H1 (cell line): ENCODE data around the gene GMPR. TPM values are rescaled to one million over a fixed set of nuclear protein-coding genes. Genes with fewer than 3 reads are reported as not detected.

ENCODE experiments used
- CTCF ChIA-PET: fragments of 300-600 bp; sonication (Branson Sonifier 250); formaldehyde crosslinking; loops from one replicate; lab custom pipeline; 2021; ENCODE audit not compliant: partially characterized antibody; lab: Charles Lee
- POLR2A ChIA-PET: fragments of 300-600 bp; sonication (Branson Sonifier 250); formaldehyde crosslinking; loops from one replicate; lab custom pipeline; 2021; ENCODE audit warnings: inconsistent platforms; ENCODE audit not compliant: partially characterized antibody; lab: Charles Lee
- DNase-seq, 2 experiments: peaks; one replicate each; pipeline versions ENCODE4 v3.0.0 to v3.0.0-alpha.2; 2010 to 2022; ENCODE audit warnings: low spot score in 2 of 2, low read depth in 1 of 2, mixed read lengths in 1 of 2
- FAIRE-seq: peaks from 2 replicates; lab custom pipeline; 2011; peaks lifted over from hg19 to GRCh38; lab: Jason Lieb, UNC
- H2AFZ ChIP-seq: 2 replicates; pipeline ENCODE4 v1.8.1; 2012; ENCODE audit warnings: low read length, inconsistent platforms
- H2AK5ac ChIP-seq: 2 replicates; pipeline ENCODE4 v1.6.1; 2013; ENCODE audit warnings: low read depth, low read length
- H2BK120ac ChIP-seq: replicated peaks from 2 replicates; pipeline ENCODE3; 2013; ENCODE audit warnings: low read depth, low read length, inconsistent platforms
- H2BK12ac ChIP-seq: 2 replicates; pipeline ENCODE4 v1.6.1; 2013; ENCODE audit warnings: low read depth, low read length
- H2BK15ac ChIP-seq: 2 replicates; pipeline ENCODE4 v1.6.1; 2013; ENCODE audit warnings: low read length
- H2BK20ac ChIP-seq: 2 replicates; pipeline ENCODE4 v1.6.1; 2013; ENCODE audit warnings: low read length
- H2BK5ac ChIP-seq: 2 replicates; pipeline ENCODE4 v1.6.1; 2013; ENCODE audit warnings: low read depth, low read length
- H3K14ac ChIP-seq: 2 replicates; pipeline ENCODE4 v1.6.1; 2013; ENCODE audit warnings: inconsistent platforms; ENCODE audit not compliant: insufficient read length
- H3K18ac ChIP-seq: 2 replicates; pipeline ENCODE4 v1.6.1; 2013; ENCODE audit warnings: low read length; ENCODE audit errors: extremely low read depth
- H3K23ac ChIP-seq: 2 replicates; pipeline ENCODE4 v1.6.1; 2013; ENCODE audit warnings: inconsistent platforms; ENCODE audit not compliant: insufficient read length
- H3K23me2 ChIP-seq: 2 replicates; pipeline ENCODE4 v1.6.1; 2013; ENCODE audit warnings: low read depth, low read length
- H3K27ac ChIP-seq: 2 replicates; pipeline ENCODE4 v1.6.1; 2011; ENCODE audit warnings: low read depth, low read length, inconsistent platforms
- H3K27me3 ChIP-seq, 4 experiments: replicated peaks in 1 of 4; 1 replicate in 1 of 4; 2 replicates in 3 of 4; pipeline versions ENCODE4 v1.6.1 to v1.8.1; 2011 to 2013; ENCODE audit warnings: low read length in 3 of 4, mild to moderate bottlenecking in 3 of 4, inconsistent platforms in 2 of 4, mixed read lengths in 2 of 4, moderate library complexity in 1 of 4; ENCODE audit not compliant: control insufficient read depth in 3 of 4, insufficient read depth in 3 of 4; ENCODE audit errors: extremely low read depth in 1 of 4
- H3K36me3 ChIP-seq, 4 experiments: 2 replicates each; pipeline versions ENCODE4 v1.6.1 to v1.8.1; 2011 to 2013; ENCODE audit warnings: mild to moderate bottlenecking in 4 of 4, low read length in 3 of 4, moderate library complexity in 2 of 4, control low read depth in 1 of 4, inconsistent platforms in 1 of 4; ENCODE audit not compliant: insufficient read depth in 4 of 4, control insufficient read depth in 2 of 4
- H3K4ac ChIP-seq: replicated peaks from 2 replicates; pipeline ENCODE3; 2013; ENCODE audit warnings: low read length, low read depth, mixed read lengths, inconsistent platforms; ENCODE audit not compliant: insufficient read length
- H3K4me1 ChIP-seq, 4 experiments: replicated peaks in 1 of 4; 1 replicate in 1 of 4; 2 replicates in 3 of 4; pipeline versions ENCODE4 v1.6.1 to v1.8.1; 2011 to 2013; ENCODE audit warnings: low read length in 3 of 4, inconsistent platforms in 2 of 4, mixed read lengths in 1 of 4; ENCODE audit not compliant: insufficient read depth in 4 of 4, control insufficient read depth in 3 of 4
- H3K4me2 ChIP-seq, 2 experiments: 2 replicates each; pipeline versions ENCODE4 v1.6.1 to v1.8.1; 2011 to 2013; ENCODE audit warnings: low read depth in 2 of 2, low read length in 2 of 2, control low read depth in 1 of 2, inconsistent platforms in 1 of 2, mild to moderate bottlenecking in 1 of 2; ENCODE audit not compliant: insufficient read depth in 1 of 2
- H3K4me3 ChIP-seq, 4 experiments: fragments of 200-600, 300-600 bp in 1 of 4; sonication (generic), shearing (Covaris generic), sonication (Bioruptor Twin) in 1 of 4; 2 replicates each; pipeline versions ENCODE4 v1.5.1 to v1.8.1; 2011 to 2016; ENCODE audit warnings: low read length in 4 of 4, low read depth in 3 of 4, control low read depth in 2 of 4, inconsistent platforms in 2 of 4, mild to moderate bottlenecking in 2 of 4, mixed read lengths in 1 of 4, moderate library complexity in 1 of 4; ENCODE audit not compliant: insufficient read depth in 2 of 4; ENCODE audit errors: extremely low read depth in 1 of 4
- H3K56ac ChIP-seq: replicated peaks from 2 replicates; pipeline ENCODE3; 2013; ENCODE audit warnings: low read depth, mild to moderate bottlenecking, mixed read lengths, low read length, inconsistent platforms; ENCODE audit not compliant: insufficient read length
- H3K79me1 ChIP-seq: 2 replicates; pipeline ENCODE4 v1.6.1; 2013; ENCODE audit warnings: low read depth, low read length, control low read depth
- H3K79me2 ChIP-seq, 2 experiments: 2 replicates each; pipeline versions ENCODE4 v1.6.1 to v1.8.1; 2012 to 2013; ENCODE audit warnings: low read length in 2 of 2, mild to moderate bottlenecking in 2 of 2, inconsistent platforms in 1 of 2; ENCODE audit not compliant: insufficient read depth in 2 of 2, control insufficient read depth in 1 of 2
- H3K9ac ChIP-seq, 4 experiments: replicated peaks in 1 of 4; 1 replicate in 1 of 4; 2 replicates in 3 of 4; pipeline versions ENCODE4 v1.6.1 to v1.8.1; 2011 to 2013; ENCODE audit warnings: low read depth in 3 of 4, low read length in 3 of 4, control low read depth in 2 of 4, mild to moderate bottlenecking in 2 of 4, moderate library complexity in 2 of 4, inconsistent platforms in 1 of 4; ENCODE audit errors: extremely low read depth in 1 of 4
- H3K9me3 ChIP-seq, 2 experiments: 2 replicates each; pipeline versions ENCODE4 v1.6.1 to v1.8.1; 2012 to 2013; ENCODE audit warnings: mild to moderate bottlenecking in 2 of 2, moderate library complexity in 2 of 2, control low read depth in 1 of 2, inconsistent platforms in 1 of 2, low read depth in 1 of 2, low read length in 1 of 2, mixed read lengths in 1 of 2; ENCODE audit not compliant: insufficient read depth in 2 of 2
- H4K20me1 ChIP-seq, 2 experiments: replicated peaks in 1 of 2; 2 replicates each; pipeline versions ENCODE3 to v1.8.1; 2011 to 2013; ENCODE audit warnings: inconsistent platforms in 2 of 2, low read length in 2 of 2, mild to moderate bottlenecking in 1 of 2; ENCODE audit not compliant: insufficient read depth in 2 of 2, control insufficient read depth in 1 of 2
- H4K5ac ChIP-seq: 2 replicates; pipeline ENCODE4 v1.6.1; 2013; ENCODE audit warnings: low read length, low read depth, mixed read lengths, inconsistent platforms; ENCODE audit not compliant: insufficient read length
- H4K8ac ChIP-seq: 2 replicates; pipeline ENCODE4 v1.8.0; 2013; ENCODE audit warnings: mild to moderate bottlenecking, moderate library complexity, low read length, inconsistent platforms; ENCODE audit not compliant: insufficient read depth; ENCODE audit errors: extremely low read depth
- H4K91ac ChIP-seq: replicated peaks from 2 replicates; pipeline ENCODE3; 2013; ENCODE audit warnings: low read length, mixed read lengths, inconsistent platforms; ENCODE audit not compliant: insufficient read length
- ATF2 ChIP-seq: IDR thresholded peaks from 2 replicates; pipeline ENCODE4 v1.6.1; 2012; ENCODE audit warnings: low read length, inconsistent platforms
- CBX5 ChIP-seq: fragments of 300-800, 300-1000 bp; sonication (generic); IDR thresholded peaks from 2 replicates; pipeline ENCODE4 v1.7.1; 2016; ENCODE audit warnings: antibody characterized with exemption, low read length, low read depth
- CHD2 ChIP-seq: IDR thresholded peaks from 2 replicates; pipeline ENCODE4 v1.6.1; 2012; ENCODE audit warnings: low read length, improper control_type of control experiment
- FOSL1 ChIP-seq: IDR thresholded peaks from 2 replicates; pipeline ENCODE4 v1.6.1; 2011; ENCODE audit warnings: mild to moderate bottlenecking, low read depth, low read length, moderate library complexity; ENCODE audit not compliant: insufficient read depth
- RAD21 ChIP-seq, 2 experiments: IDR thresholded peaks in 1 of 2; conservative IDR thresholded peaks in 1 of 2; 2 replicates each; pipeline ENCODE4 v1.6.1; 2011; ENCODE audit warnings: low read depth in 2 of 2, low read length in 2 of 2, improper control_type of control experiment in 1 of 2, inconsistent platforms in 1 of 2, mild to moderate bottlenecking in 1 of 2, moderate library complexity in 1 of 2
- SIX5 ChIP-seq: IDR thresholded peaks from 2 replicates; pipeline ENCODE4 v1.6.1; 2011; ENCODE audit warnings: mild to moderate bottlenecking, low read depth, low read length
- TBP ChIP-seq: IDR thresholded peaks from 2 replicates; pipeline ENCODE4 v1.6.1; 2011; ENCODE audit warnings: low read depth, low read length, improper control_type of control experiment
- WGBS, 2 experiments: shearing (Covaris generic) in 1 of 2; methylation state at CpG; one replicate each; pipeline versions ENCODE4 v1.1.6 to v1.1.7; 2013 to 2015; ENCODE audit warnings: low lambda C conversion rate in 2 of 2, mixed read lengths in 2 of 2, inconsistent platforms in 1 of 2, low coverage in 1 of 2, missing lambda C conversion rate in 1 of 2; ENCODE audit not compliant: insufficient replicate concordance in 2 of 2, insufficient coverage in 1 of 2, insufficient read length in 1 of 2; ENCODE audit errors: extremely low coverage in 1 of 2, missing lambda C conversion rate in 1 of 2; 5-methylcytosine and 5-hydroxymethylcytosine counted together
- polyA plus RNA-seq, 7 experiments: library from polyadenylated mRNA; depleted of rRNA in 3 of 7; stranded (reverse) in 5 of 7; unstranded in 2 of 7; fragments of >200 nt in 5 of 7; fragments of 200-250 nt in 2 of 7; gene quantifications; 1 replicate in 5 of 7; 2 replicates in 1 of 7; 4 replicates in 1 of 7; pipeline versions ENCODE4 v1.2.1 to v1.2.3, GENCODE V29; 2011 to 2013; ENCODE audit warnings: missing spikeins in 2 of 7, mixed read lengths in 2 of 7
- total RNA-seq: library from RNA; stranded (reverse); fragmentation: NEBNext Ultra II Directional; extraction: Animal tissue kit (Norgen Biotek cat#: 25700); gene quantifications from 2 replicates; pipeline ENCODE4 v1.2.1, GENCODE V29; 2021

Gene GMPR
- total and polyA plus RNA-seq, 2 of the 8 experiments (the other 6 are each of a cell fraction or from before 2014, with no cell fraction given) = 0.99 to 1.2 TPM

GRCh38 chr6:16223362-16223761 is 15.0 kb upstream of the GMPR start:
- Histone ChIP-seq H3K36me3 (no peaks in the 10 kb centered on the region), H3K4me1 (no peaks in the 10 kb centered on the region), H4K5ac (no peak overlapping the region), H2BK20ac (no peak overlapping the region), H2BK12ac (no peak overlapping the region), H2BK120ac (no peak overlapping the region), H4K91ac (no peak overlapping the region), H2BK15ac (no peak overlapping the region), H3K56ac (no peak overlapping the region), H3K79me1 (no peaks in the 10 kb centered on the region), H3K27me3 (no peaks in the 10 kb centered on the region), H2AK5ac (no peak overlapping the region), H3K14ac (no peak overlapping the region), H3K4ac (no peak overlapping the region), H4K20me1 (no peaks in the 10 kb centered on the region), H3K23me2 (no peaks in the 10 kb centered on the region), H2AFZ (no peak overlapping the region), H2BK5ac (no peak overlapping the region), H3K4me2 (no peak overlapping the region), H3K79me2 (no peaks in the 10 kb centered on the region), H3K27ac (no peak overlapping the region), H3K9ac (no peak overlapping the region), H3K23ac (no peak overlapping the region), H4K8ac (no peak overlapping the region), H3K18ac (no peak overlapping the region), H3K4me3 (no peak overlapping the region), H3K9me3 (no peaks in the 10 kb centered on the region)
- FAIRE-seq = no peak
- POLR2A ChIA-PET = no interaction called here
- TF ChIP-seq TBP (no peak), ATF2 (no peak), SIX5 (no peak), CBX5 (no peak), FOSL1 (no peak), CHD2 (no peak), RAD21 (IDR thresholded peaks at IDR 0.05 in 1 of 2, conservative IDR thresholded peaks at IDR 0.05 in 1 of 2; ENCODE audit: low read depth in 2 of 2, low read length in 2 of 2) (no peak)
- CTCF ChIA-PET = interaction anchor here (0.6 to 1.1 kb wide), 2 partner anchors 20 to 532 kb away, joined by 3 read pairs; no protein-coding TSS in a partner anchor
- DNase-seq = no peak
- WGBS, 2 experiments = 95% methylated on average over 7 of the region's 7 CpGs; no CpG with 5 or more reads in 1 of the 2 experiments
